GM18951 (cell line): ENCODE data around the gene LRRC8D.
"Not testable (repeated sequence)": the region's sequence is repeated elsewhere in the genome, so short reads cannot be mapped to it uniquely, and the experiment has no call there.

Experiments used
- POLR2A ChIP-seq: IDR thresholded peaks from 4 replicates; pipeline ENCODE4 v1.6.1; 2011; ENCODE audit warnings: mild to moderate bottlenecking; ENCODE audit not compliant: insufficient read length, insufficient read depth; ENCODE audit errors: extremely low read depth
- in situ Hi-C: fragments of 300-500 bp; cut with MboI; formaldehyde crosslinking; loops from one replicate; pipeline ENCODE4 v1.12.0; 2022; ENCODE audit warnings: low sequenced_read_pairs, mixed read lengths, inconsistent platforms; ENCODE audit not compliant: unreplicated experiment

The LRRC8D gene

DNA sequence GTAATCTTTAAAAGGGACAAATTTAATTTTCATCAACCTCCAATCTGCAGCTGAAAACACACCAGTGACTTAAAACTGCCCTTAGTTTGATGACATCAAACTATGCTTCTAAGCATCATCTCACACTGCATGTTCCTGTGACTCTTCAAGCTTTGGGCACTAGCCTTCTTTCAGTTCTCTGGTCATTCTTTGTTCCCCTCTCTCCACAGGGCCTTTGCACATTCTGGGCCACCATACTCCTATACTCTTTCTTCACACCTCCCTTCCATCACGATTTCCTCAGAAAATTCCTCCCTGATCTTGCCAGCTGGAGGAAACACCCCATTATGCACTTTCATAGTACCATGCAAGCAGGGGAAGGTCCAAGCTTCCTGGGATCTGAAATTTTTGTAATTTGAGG lies 96.5 kb downstream of the LRRC8D start:
- no peak for TF ChIP-seq POLR2A
- in situ Hi-C loops, result no loop called here

DNA sequence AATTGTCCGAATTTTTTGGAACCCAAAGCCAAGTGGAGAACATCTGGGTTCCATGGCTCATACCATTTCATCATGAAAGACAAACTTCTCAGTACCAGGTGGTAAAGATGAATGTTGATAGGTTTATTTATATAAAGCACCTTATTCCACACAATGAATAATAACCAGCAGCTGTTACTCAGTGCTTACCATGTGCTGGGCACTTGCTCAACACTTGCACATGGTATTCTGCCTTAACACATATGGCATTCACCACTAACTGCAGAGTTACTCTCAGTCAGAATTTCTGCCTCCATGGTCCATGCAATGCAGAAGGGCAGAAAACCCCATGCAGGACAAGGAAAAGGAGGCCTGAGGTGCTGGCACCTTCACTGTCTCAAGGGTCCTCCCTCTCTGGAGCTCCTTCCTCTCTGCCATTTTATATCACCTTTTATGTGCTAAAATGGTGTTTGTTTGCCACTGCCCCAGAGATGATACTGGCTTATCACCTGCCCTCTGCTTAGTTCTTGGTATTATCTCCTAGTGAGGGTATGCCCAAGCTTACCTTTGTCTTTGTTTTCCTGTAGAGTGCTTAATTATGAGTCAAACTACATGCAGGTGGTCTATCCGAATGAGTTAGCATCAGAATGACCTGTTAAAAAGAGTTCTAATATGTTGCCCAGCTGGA lies 97.4 kb downstream of the LRRC8D start:
- no peak for TF ChIP-seq POLR2A
- in situ Hi-C loops, result no loop called here

DNA sequence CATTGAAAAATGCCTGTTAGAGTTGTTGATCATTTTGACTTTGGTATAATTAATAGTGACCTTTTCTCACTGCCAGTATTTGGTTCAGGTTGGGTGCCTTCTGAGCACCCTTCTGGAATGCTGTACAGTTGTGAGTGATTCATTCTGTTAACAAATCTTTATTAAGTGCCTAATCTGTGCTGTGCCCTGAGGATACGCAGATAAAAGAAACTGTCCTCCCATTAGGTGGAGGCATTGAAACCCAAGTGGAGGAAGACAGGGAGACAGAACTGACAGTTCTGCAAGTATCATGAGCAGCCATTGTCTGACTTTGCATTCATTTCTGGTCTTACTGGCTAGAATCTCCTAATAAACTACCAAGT lies 97.9 kb downstream of the LRRC8D start:
- no peak for TF ChIP-seq POLR2A
- in situ Hi-C loops, result no loop called here

DNA sequence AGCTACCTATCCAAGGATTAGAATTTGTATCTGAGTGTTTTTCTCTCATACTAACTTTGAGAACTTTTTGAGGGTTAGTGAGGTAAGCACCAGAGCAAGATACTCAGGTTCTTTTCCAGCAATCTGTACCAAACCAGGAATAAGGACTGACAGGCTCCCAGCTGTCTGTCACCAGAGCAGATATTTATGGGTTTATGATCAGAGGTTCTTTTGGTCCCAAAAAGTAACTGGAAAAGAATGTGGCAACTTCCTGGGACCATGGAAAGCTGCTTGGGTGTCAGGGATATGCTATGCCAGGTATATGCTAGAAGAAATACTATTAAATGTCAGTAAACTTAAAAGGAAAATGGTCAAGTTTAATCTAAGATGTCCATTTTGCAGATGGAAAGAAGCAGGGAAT lies 98.3 kb downstream of the LRRC8D start:
- in situ Hi-C loops, result no loop called here
- TF ChIP-seq POLR2A, result no peak

DNA sequence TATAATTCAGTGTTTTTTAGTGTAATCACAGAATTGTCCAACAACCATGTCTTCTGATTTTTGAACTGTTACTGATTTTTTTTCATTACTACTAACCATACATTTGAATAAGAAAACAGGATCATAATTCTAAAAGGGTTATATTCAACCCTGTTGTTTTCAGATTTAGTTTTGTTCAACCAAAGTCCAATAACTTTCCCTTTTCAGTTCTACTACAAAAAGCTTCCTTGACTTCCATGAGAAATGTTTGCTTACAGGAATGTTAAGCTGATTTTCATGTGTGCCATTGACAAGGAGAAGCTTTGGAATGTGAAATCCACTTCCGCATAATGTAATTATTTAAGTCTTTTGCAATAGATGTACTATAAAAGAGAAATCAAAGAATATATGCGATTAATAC lies 102.1 kb downstream of the LRRC8D start:
- in situ Hi-C loops, result no loop called here
- TF ChIP-seq POLR2A, result no peak

DNA sequence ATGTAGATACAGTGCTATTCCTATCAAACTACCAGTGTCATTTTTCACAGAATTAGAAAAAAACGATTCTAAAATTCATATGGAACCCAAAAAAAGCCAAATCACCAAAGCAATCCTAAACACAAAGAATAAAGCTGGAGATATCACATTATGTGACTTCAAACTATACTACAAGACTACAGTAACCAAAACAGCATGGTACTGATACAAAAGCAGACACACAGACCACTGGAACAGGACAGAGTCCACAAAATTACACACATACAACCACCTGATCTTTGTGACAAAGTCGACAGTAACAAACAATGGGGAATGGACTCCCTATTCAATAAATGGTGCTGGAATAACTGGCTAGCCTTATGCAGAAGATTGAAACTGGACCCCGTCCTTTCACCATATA lies 102.7 kb downstream of the LRRC8D start:
- in situ Hi-C loops, result no loop called here
- no peak for TF ChIP-seq POLR2A

DNA sequence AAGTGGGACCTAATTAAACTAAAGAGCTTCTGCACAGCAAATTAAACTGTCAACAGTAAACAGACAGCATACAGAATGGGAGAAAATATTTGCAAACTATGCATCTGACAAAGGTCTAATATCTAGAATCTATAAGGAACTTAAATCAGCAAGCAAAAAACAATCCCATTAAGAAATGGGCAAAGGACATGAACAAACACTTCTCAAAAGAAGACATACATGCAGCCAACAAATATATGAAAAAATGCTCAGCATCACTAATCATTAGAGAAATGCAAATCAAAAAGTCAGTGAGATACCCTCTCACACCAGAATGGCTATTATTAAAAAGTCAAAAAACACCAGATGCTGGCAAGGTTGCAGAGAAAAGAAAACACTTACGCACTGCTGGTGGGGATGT lies 103.2 kb downstream of the LRRC8D start:
- in situ Hi-C loops, result not testable (repeated sequence)

DNA sequence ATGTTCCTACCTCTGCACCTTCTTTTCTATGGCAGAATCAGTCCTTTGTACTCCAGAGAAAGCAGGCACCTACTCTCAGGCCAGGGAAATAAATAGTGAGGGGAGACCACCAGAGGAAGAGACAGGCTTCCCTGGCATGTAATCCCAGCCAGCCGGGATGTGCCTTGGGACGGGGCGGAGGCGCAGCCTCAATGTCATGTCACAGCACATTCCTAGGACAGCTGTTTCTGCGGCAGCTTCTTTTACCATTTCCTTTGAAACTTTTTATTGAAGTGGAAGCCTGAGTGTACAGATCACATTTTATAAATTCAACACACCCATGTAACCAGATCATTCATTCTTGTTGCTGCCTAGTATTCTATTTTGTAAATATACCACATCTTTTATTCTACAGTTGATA lies 106.2 kb downstream of the LRRC8D start:
- in situ Hi-C loops, result no loop called here
- TF ChIP-seq POLR2A, result no peak

DNA sequence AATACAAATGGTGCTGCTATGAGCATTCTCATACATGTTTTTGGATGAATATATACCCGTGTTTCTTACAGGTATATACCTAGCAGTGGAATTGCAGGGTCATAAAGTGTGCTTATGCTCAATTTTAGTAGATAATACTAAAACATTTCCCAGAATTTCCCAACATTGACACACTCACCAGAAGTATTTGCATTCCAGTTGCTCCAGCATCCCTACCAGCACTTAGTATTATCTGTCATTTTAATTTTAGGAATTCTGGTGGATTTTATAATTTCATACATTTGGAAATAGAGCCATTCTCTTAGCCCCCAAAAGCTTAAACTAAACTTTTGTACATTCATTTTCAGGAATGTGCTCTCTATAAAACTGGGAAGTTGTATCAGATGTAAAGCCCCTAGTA lies 106.6 kb downstream of the LRRC8D start:
- no peak for TF ChIP-seq POLR2A
- in situ Hi-C loops, result no loop called here

DNA sequence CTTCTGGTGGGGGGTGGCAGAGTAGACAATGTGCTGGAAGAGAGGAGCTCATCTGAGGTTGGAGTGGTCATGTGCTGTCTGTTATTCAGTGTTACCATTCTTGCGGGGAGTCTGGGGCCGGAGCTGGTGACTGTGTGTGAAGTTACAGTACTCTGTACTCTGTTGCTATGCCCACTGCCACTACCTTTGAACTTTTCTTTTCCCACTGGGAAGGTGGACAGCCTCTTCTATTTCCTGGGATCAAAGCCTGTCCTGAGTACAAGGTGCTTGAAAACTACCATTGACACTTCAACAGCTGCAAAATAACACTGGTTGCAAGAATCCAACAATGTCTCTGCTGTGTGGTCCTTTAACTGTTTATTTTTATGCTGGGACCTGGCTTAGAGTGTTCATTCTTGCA lies 107.7 kb downstream of the LRRC8D start:
- TF ChIP-seq POLR2A, result no peak
- in situ Hi-C loops, result no loop called here

DNA sequence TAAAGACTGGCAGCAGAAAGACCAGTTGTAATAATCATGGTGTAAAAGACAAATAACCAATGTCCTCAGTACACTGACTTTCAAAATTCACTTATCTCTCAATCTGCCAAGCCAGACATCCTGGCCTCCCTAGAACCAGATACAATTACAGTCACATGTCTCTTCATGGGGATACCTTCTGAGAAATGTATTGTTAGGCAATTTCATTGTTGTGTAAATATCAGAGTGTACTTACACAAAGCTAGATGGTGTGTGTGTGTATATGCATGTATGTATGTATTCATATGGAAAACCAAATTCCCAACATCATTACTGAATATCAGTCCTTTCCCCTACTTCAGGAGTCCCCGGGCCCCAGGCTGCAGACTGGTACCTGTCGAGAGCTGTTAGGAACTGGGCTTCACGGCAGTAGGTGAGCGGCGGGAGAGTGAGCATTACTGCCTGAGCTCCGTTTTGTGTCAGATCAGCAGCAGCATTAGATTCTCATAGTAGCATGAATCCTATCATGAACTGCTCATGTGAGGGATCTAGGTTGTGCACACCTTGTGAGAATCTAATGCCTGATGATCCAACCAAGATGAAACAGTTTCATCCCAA lies 108.7 kb downstream of the LRRC8D start:
- in situ Hi-C loops, result no loop called here
- no peak for TF ChIP-seq POLR2A

DNA sequence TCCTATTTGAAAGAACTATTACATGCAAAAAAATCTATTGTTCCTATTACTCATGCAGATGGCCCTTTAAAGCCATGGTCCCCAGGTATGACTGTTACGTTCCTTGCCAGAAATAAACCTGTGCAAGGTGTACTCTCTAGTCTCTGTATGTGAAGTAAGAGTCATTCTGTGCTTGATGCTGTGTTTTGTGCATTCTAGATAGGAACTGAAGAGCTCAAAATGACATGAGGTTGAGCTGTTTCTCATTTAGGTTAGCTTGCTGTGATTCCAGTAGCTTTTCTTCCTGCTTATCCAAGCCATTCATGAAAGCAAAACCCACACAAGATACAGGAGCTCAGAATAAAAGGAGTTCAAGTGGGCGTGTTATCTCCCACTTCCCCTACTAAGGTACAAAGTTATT lies 109.7 kb downstream of the LRRC8D start:
- TF ChIP-seq POLR2A, result no peak
- in situ Hi-C loops, result no loop called here

DNA sequence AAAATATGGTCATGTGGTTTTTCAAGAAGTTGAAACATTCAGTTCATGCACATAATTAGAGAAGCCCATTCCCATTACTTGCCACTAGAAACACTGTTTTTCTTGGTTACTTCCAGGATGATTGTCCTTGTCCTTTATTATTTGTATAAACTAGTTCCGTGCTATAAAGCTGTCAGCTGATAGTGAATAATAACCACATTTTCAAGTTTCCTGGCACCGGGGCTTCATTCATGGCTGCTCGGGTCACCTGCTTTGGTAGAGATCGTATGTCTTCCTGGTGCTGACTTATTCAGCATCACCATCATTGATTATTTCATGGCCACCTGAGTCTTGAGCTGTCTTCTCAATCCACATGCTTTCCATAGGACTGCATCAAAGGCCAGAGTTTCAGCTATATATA lies 111.1 kb downstream of the LRRC8D start:
- in situ Hi-C loops, result no loop called here
- TF ChIP-seq POLR2A, result no peak

DNA sequence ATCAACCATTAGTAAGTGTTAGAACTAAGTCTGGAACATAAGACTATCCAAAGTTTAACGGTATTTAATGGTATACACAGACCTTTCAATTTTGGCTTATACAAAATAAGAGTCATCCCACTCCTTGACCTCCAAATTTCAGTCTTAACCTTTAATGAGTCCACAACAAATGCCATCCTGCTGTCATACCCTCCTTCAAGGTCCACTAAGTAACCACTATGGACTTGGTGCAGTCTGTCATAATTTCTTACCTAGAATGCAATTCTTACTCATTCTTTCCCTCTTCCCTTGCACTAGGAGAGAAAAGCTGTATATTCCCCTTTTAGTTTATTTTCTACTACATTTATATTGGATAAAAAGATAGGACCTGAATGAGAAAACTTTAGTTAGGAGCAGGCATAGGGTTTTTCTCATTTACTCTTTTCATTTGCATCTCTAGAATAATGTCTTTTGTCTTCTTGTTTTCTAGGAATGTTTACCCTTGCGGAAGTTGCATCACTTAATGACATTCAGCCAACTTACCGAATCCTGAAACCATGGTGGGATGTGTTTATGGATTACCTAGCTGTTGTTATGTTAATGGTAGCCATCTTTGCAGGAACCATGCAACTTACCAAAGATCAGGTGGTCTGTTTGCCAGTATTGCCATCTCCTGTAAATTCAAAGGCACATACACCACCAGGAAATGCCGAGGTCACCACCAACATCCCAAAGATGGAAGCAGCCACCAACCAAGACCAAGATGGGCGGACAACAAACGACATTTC lies 111.9 kb downstream of the LRRC8D start:
- TF ChIP-seq POLR2A, result no peak

More for the DNA sequence above, 111.9 kb downstream of the LRRC8D start:
- in situ Hi-C loops, result no loop called here
